Measurements from ENCODE around the gene SMPDL3A.

SMPDL3A gene

DNA sequence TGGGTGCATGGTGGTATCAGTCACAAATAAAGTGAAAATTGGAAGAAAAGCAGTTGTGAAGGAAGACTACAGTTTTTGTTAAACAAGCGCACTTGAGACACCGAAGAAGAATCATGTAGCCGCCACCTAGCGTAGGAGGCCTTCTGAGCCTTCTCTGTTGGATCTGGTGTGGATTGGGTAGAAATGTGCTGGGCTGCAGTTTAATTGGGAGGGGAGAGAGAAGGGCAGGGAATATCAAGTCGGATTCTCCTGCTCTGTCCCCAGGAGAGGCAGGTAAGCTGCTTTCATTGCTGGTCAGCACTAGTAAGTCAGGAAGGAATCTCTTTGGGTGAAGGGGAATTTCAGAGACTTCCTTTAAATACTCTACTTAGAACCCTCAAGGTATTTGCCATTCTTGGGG, 10.8 kb upstream of the SMPDL3A start:
- no peak for DNase-seq (ENCODE audit: low spot score)

DNA sequence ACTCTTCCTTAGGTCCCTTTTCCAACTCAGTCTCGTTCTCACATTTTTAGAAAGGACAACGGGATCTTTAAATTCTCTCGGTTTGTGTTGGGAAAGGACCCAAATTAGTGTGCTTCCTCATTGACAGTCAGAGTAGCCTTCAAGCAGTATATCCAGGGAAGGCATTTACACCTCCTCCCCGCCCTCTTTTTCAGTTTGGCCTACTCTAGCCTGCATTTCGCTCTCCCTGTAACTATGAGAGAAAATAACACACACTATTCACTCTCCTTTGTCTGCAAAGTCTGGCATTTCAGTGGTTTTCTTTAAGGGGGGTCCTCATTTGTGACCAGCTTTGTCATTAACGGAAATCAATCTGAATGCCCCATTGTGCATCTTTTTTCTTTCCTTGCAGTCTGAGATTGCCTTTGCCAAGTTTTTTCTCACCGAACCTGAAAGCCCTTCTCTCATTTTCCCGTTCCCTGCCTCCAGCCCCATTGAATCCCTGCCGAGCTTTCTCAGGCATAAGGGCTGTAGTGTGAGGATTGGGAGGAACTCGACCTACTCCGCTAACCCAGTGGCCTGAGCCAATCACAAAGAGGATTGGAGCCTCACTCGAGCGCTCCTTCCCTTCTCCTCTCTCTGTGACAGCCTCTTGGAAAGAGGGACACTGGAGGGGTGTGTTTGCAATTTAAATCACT, 9.9 kb upstream of the SMPDL3A start:
- DNase-seq (ENCODE audit: low spot score): no peak

DNA sequence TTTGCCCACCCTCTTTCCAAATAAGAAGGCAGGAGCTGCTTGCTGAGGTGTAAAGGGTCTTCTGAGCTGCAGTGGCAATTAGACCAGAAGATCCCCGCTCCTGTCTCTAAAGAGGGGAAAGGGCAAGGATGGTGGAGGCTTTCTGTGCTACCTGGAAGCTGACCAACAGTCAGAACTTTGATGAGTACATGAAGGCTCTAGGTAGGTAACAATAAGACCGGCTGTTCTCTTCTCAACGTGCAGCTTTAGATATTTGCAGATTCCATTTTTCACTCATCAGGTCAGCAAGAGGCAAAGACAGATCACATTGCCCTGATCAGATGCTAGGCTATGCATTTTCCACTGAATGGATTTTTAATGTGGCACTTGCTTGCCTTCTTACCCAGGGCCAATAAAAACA, 9.4 kb upstream of the SMPDL3A start, which contains the start of gene FABP7:
FABP7 (plus strand) TSS at position 50 of the 400 bp plus-strand sequence; CDS start at position 129, 79 bp downstream.
- no peak for DNase-seq (ENCODE audit: low spot score)

DNA sequence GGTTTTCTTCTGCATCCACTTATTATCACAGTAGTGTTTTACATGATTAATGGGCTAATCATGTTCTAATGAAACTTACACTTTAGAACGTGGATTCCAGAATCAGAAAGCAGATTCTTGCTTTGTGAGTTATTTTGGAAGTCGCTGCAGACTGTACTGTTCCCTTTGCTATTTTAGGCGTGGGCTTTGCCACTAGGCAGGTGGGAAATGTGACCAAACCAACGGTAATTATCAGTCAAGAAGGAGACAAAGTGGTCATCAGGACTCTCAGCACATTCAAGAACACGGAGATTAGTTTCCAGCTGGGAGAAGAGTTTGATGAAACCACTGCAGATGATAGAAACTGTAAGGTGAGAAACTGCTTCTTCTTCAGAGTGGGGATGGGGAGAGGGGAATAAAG, 8.9 kb upstream of the SMPDL3A start:
- DNase-seq (ENCODE audit: low spot score): no peak

DNA sequence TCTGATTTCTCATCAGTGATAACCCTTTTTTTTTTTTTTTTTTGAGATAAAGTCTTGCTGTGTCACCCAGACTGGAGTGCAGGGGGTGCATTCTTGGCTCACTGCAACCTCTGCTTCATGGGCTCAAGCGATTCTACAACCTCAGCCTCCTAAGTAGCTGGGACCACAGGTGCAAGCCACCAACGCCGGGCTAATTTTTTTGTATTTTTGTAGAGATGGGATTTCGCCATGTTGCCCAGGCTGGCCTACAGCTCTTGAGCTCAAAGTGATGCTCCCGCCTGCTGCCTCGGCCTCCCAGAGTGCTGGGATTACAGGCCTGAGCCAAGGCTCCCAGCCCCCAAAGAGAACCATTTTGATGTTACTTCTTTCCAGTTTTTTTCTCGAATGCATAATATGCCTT, 7.3 kb upstream of the SMPDL3A start:
- DNase-seq (ENCODE audit: low spot score): no peak

DNA sequence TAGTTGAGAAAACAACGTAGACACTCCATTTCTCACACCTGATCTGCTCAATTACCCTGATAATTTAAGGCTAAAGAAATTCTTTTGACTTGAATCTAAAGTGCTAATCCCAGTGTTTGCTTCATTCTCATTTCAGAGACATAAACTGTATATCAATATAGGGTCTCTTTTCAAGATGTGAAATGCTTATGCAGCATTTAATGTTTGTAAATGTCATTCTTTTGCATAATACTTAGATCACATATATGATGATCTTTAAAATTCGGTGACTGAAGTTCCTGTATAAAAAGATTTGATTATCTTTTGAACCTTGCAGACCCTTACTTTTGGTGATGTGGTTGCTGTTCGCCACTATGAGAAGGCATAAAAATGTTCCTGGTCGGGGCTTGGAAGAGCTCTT, 5.7 kb upstream of the SMPDL3A start:
- DNase-seq (ENCODE audit: low spot score): no peak

DNA sequence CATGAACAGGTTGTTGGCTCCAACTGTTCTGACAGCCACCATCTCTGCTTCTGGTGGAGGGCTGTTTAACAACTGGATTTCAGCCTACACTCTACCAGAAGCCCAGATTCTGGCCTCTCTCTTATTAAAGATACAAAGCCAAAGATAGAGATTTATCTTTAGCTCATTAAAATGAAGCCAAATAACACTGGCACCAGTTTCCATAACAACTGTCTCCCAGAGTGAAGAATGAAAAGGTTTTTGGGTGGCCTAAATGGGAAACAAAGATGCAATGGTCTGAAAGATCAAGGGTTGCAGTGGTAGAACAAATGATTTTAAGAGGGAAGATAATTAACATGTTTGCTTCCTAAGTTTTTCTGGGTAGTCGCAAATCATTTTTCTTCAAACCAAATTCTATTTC, 3.2 kb upstream of the SMPDL3A start:
- no peak for DNase-seq (ENCODE audit: low spot score)

DNA sequence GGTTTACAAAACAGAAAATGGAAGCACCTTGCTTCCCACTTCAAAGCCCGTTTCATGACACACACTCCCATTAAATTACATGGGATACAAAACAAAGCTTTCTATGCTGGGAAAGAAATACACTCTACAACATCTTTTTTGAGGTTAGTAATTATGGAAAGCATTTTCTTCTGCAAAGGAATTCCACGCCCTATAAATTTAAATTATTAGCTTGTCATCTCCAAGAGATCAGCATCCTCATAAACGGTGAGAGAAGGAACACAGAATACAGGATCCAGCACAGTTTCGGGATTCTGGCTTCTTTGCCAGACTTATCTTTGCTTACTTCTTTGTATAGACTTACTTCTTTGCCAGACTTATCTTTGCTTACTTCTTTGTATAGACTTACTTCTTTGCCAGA, 1.3 kb upstream of the SMPDL3A start:
- DNase-seq (ENCODE audit: low spot score): no peak

DNA sequence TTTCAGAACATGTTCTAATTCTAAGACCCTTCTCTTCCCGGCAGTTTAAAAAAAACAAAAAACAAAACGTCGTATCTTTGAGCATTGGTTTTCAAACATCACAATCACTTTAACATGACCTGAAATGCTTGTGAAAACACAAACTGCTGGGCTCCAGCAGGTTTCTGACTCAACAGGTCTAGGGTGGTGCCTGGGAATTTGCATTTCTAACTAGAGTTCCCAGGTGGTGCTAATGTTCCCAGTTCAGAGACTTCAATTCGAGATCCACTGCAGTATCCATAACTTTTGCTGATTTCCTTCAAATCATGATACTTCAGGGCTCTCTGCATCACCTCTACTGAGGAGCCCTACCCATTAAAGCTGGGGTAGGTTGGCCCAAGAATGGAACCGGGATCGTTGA, 850 bp upstream of the SMPDL3A start:
- DNase-seq (ENCODE audit: low spot score): no peak

DNA sequence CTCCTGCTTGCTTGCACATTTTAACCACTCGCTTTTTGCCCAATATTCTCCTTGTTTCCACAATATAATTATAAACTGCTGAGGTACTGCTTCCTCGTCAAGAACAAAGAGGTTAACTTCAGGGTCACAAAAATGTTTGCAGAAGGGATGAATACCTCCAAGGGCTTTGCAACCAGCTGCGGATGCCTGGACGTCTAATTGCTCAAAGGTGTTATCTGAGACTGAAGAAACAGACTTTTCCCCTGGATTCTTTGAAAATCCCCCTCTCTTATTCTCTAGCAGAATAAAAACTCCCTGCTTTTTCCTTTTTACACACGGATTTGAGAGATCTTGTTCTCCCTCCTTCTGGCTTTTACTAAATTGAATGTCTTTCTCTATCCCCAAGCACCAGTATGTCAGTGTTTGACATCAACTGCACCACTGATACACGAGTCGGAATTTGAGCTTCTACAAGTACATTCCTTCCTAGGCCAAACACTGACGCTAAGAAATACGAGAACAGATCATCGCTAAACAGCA, 336 bp upstream of the SMPDL3A start:
- no peak for DNase-seq (ENCODE audit: low spot score)

DNA sequence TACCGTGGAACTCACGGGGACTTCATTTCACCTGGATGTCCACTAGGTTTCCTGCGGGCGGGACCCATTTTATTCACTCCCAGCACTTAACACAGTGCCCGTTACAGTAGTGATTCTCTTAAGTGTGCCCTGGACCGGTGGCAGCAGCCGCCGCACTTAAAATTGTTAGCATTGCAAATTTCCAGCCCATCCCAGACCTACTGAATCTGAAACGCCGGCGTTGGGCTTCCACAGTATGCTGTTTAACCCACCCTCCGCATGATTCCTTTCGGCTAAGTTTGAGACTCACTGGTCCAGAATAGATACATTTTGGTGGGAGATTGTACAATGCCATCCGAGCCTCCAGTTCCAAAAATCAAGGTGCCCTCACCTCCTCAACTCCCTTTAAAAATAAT, 967 bp downstream of the SMPDL3A start:
- DNase-seq (ENCODE audit: low spot score): no peak

DNA sequence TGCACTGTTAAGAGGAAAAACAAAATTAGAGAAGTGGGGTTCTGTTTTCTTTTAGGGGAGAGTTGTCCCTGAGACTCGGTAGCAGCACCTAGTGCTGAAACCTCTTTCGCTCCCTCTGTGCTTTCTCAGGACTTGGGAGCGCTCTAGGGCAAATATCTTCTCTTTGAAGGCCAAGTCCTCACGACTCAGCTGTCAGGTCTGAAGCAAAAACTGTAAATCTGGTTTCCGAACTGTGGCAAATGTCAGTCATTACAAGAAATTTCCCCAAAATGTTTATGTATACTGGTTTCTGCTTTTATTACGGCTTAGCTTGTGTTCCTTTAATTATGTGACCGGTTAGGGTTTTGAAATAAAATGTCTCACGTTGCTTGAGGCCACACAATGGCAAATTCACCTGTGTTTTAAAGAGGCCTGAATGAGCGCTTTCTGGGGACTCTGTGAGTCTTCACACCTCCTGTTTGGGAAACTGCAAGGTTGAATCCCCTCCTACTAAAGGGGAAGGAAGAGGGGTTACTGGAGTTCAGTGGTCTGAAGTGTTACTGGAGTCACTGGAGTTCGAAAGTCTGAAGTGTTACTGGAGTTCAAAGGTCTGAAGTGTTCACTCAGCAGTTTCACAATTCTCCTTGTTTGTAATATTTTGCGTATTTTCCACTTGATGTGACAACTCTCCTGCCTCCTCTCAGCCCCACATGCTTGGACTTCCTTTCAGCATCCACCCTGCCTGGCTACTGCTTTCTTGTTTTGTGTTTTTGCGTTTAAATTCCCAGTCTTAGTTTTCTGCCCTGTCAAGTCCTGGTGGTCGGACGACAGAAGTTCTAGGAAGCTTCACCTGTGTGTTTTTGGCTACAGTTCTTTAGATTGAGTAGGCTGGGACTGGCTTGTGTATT, 1.6 kb downstream of the SMPDL3A start:
- DNase-seq (ENCODE audit: low spot score): peak; percentile 26

DNA sequence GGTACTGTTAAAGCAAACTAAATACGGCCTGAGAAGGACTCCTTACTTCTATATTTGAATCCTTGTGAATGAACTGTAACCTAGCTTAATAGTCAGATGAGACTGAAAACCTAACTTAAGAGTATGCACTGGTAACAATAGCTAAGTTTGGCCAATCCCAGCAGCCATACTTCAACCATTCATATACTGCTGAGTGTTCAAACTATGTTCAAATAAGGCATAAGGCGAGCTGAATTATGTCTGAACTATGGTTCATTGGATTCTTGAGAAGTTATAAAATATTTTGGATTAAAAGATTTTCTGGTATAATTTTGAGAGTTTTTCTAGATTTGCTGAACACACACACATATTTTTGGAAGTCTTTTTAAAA, 2.2 kb downstream of the SMPDL3A start:
- no peak for DNase-seq (ENCODE audit: low spot score)

DNA sequence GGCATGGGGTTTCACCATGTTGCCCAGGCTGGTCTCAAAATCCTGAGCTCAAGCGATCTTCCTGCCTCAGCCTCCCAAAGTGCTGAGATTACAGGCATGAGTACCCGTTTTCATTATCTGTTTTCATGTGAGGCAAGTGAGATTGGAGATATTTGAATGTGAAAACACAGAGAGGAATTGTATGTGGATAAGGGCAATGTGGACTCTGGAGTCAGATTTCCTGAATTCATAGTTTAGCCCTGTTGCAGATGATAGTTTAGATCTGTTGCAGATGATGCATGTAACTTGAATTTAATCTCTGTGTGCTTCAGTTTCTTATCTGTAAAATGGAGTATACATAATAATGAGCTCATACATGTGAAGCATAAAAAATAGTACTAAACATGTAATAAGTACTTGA, 3.7 kb downstream of the SMPDL3A start:
- DNase-seq (ENCODE audit: low spot score): no peak

DNA sequence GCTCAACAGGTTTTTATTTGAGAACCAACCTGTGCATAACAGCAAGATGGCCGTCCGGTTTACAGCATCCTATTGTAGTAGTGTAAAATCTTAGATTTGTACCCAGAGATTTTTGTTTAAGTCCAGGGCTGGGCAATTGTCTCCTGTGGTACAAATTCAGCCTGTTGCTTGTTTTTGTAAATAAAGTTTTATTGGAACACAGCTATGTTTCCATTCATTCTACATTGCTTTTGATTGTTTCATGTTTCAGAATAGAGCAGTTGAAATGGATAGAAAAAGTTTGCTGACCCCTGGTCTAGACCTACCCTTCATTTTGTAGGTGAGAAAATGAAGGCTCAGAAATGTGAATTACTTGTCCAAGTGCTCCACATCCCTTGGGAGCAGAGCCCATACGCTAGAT, 8.5 kb downstream of the SMPDL3A start:
- DNase-seq (ENCODE audit: low spot score): no peak

DNA sequence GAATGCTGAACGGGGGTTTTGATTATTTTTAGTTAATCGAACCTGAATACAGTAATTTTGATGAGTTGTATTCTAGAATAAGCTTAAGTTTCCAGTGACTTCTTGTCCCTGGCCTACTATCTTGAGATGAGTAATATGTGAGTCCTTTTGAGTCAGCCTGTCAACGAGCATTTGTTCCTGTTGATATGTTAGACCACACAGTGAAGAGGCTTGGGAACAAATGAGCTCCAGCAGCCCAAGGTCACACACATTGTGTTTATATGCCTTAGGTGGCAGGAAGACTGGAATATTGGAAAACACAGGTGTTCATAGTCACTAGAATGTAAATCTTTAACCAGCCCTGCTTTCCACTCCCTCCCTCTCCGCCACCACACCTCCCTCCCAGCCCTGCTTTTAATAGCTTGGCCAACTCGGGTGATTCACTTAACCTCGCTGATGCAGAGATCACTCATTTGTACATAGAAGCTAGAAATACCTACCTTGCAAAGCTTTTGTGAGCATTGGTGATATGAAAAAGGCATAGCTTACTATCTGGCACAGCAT, 9.1 kb downstream of the SMPDL3A start:
- DNase-seq (ENCODE audit: low spot score): peak; percentile 62

DNA sequence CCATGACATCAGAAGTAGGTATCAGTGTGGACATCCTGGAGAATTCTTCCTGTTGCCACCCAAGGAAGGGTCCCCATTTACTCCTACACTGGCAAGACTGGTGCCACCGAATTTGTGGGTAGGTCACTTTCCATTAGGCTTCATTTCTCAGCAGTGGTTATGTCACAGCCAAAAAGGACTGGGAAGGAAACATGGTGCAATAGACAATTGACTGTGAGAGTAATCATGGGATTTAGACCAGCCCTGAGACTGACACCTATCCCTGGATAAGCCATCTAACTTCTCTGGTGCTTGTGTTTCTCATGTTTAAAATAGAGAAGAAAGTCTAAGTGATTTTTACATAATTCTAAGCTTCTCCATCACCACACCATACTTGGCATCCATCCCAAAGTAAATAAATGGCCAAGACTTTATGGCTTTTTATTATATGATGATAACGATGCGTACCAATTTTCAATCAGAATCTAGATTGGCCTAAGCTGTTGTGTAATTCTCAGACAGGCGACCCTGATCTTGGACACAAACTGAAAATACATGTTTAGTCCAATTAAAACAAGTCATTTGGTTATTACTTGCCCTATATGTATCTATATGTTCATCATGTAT, 10.2 kb downstream of the SMPDL3A start:
- no peak for DNase-seq (ENCODE audit: low spot score)

DNA sequence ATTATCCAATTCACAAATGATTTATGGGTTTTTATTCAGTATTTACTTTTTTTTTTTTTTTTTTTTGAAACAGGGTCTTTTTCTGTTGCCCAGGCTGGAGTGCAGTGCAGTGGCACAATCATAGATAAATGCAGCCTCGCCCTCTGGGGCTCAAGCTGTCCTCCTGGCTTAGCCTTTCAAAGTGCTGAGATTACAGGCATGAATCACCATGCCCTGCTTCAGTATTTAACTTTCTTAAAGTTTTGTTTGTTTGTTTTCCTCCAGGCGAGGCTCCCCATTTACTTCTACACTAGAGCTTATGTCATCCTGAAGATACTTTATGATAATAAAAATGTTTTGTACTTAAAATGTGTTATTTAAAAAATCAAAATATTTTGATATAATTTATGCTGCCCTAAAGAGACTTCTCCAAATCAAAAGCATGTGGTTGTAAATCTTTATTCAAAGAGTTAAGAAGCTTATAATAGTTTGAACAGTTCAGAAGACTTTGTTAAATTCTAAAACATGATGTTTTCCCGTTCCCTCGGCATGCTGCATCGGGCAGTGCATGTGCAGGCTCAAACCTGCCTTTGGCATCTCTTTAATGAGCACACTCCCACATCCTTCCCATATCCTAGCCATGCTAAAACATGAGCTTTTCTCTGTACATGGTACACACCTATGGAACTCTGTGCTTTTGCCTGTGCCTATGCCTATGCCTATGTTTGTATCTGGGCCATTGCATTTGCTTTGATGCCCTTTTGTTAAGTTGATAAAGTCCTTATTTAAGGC, 11.0 kb downstream of the SMPDL3A start:
- DNase-seq (ENCODE audit: low spot score): no peak

DNA sequence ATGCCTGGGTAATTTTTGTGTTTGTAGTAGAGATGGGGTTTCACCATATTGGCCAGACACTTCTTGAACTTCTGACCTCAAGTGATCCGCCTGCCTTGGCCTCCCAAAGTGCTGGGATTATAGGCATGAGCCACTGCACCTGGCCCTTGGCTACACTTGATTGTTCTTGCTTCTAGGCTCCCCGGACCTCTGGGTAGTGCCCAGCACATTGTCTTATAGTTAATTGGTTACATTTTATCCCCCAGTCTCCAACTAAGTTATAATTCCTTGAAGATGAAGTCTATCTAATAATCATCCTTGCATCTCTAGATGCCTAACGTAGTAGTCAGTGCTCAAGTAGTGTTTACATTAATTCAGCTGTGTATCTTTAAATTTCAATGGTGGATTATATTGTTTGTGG, 11.8 kb downstream of the SMPDL3A start:
- no peak for DNase-seq (ENCODE audit: low spot score)

DNA sequence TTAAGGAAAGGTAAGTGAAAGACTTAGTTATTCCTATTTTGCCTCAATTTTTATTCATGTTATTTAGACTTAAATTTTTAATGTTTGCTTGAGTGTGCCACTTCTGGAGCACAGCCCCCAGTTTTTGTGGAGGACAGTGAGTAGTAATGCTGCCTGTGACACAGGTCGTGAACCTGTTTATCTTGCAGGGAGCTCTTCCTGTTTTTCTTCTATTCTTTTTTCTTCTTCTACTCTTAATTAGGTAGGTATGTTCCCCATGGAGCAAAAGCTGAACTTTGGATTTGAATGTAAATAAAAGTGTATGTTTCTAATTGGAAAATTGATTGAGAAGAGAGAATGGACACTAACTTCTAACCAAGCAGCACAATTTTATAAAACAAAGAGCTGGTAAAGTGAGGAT, 12.3 kb downstream of the SMPDL3A start:
- DNase-seq (ENCODE audit: low spot score): no peak

DNA sequence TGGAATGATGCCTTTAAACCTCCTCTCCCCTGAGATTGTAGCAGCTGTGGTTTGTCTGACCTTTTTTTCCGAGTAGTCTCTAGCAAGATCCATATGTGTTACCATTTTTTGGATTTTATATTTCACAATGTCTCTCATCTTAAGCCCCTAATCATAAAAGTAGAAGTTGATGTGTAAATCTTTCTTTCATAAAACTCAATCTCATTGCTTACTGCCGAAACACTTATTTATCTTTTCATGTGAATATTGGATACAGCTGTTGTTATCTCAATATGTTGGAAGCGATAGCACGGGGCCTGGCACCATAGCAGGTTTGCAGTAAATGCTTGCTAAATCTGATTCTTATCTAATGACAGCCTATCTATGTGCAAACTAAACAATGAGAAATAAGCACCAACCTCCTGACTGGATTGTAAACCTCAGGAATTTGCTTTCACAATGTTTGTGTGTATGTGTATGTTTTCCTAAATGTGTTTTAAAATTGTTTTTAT, 14.2 kb downstream of the SMPDL3A start:
- DNase-seq (ENCODE audit: low spot score): no peak
